HAP-1 (cell line): ENCODE measurements around the gene SLC25A10.
"Not testable (repeated sequence)": the region's sequence is repeated elsewhere in the genome, so short reads cannot be mapped to it uniquely, and the experiment has no call there.

Experiments
- DNase-seq, 2 experiments: peaks; one replicate each; pipeline ENCODE4 v3.0.0-alpha.2; 2016 to 2020; ENCODE audit warnings: low spot score in 2 of 2
- H3K27me3 ChIP-seq: fragments of 250-450 bp; sonication (Bioruptor Pico); 2 replicates; pipeline ENCODE4 v1.5.1; 2020; ENCODE audit warnings: low read depth, mild to moderate bottlenecking, moderate library complexity
- H3K36me3 ChIP-seq: fragments of 250-450 bp; sonication (Bioruptor Pico); replicated peaks from 2 replicates; pipeline ENCODE4 v1.5.1; 2020; ENCODE audit warnings: mild to moderate bottlenecking
- H3K4me1 ChIP-seq: fragments of 250-450 bp; sonication (Bioruptor Pico); 2 replicates; pipeline ENCODE4 v1.5.1; 2020; ENCODE audit warnings: mild to moderate bottlenecking
- H3K4me3 ChIP-seq: fragments of 250-450 bp; sonication (Bioruptor Pico); 2 replicates; pipeline ENCODE4 v1.5.1; 2020; ENCODE audit warnings: mild to moderate bottlenecking, moderate library complexity
- H3K9me3 ChIP-seq: fragments of 250-450 bp; sonication (Bioruptor Pico); 2 replicates; pipeline ENCODE4 v1.5.1; 2020; ENCODE audit warnings: mild to moderate bottlenecking, moderate library complexity
- in situ Hi-C: fragments of 300-500 bp; cut with MboI; formaldehyde crosslinking; loops from 3 replicates; pipeline ENCODE4 v1.14.3; 2020; ENCODE audit warnings: low sequenced_read_pairs, inconsistent platforms, mixed read lengths

SLC25A10 gene

GRCh38 chr17:81734405-81735263, 22.6 kb downstream of the SLC25A10 start:
- in situ Hi-C loops: no loop called here
- peaks cover 6% of the 10 kb centered on the region for H3K4me1 ChIP-seq

GRCh38 chr17:81735264-81736102, 23.4 kb downstream of the SLC25A10 start:
- Histone ChIP-seq H3K4me1 (peaks cover 6% of the 10 kb centered on the region), H3K36me3 (no peaks in the 10 kb centered on the region), H3K4me3 (no peak overlapping the region), H3K27me3 (peaks cover 9% of the 10 kb centered on the region), H3K9me3 (no peaks in the 10 kb centered on the region)
- DNase-seq: no peak
- in situ Hi-C loops: no loop called here

More at GRCh38 chr17:81734405-81735263, 22.6 kb downstream of the SLC25A10 start:
- no peak for DNase-seq
- Histone ChIP-seq H3K4me3 (no peak overlapping the region), H3K27me3 (peaks cover 9% of the 10 kb centered on the region), H3K36me3 (no peaks in the 10 kb centered on the region), H3K9me3 (no peaks in the 10 kb centered on the region)

GRCh38 chr17:81737947-81738800, 26.1 kb downstream of the SLC25A10 start:
- Histone ChIP-seq H3K27me3 (peaks cover 9% of the 10 kb centered on the region), H3K36me3 (no peaks in the 10 kb centered on the region), H3K4me1 (peaks cover 2% of the 10 kb centered on the region; the same call in 1 of the 2 replicates), H3K4me3 (no peak overlapping the region), H3K9me3 (no peaks in the 10 kb centered on the region)
- in situ Hi-C loops: no loop called here
- DNase-seq: no peak

GRCh38 chr17:81738801-81739393, 26.8 kb downstream of the SLC25A10 start:
- in situ Hi-C loops: no loop called here
- H3K36me3 ChIP-seq: no peaks in the 10 kb centered on the region
- no peak overlapping the region for H3K4me3 ChIP-seq
- H3K27me3 ChIP-seq: peaks cover 5% of the 10 kb centered on the region
- no peak for DNase-seq
- H3K4me1 ChIP-seq: no peaks in the 10 kb centered on the region
- H3K9me3 ChIP-seq: no peaks in the 10 kb centered on the region

- in situ Hi-C loops, H3K4me3 ChIP-seq, H3K4me1 ChIP-seq, H3K36me3 ChIP-seq, H3K27me3 ChIP-seq, H3K9me3 ChIP-seq, DNase-seq: not testable (repeated sequence)
Observed at GRCh38 chr17:81739593-81739992, 27.5 kb downstream of the SLC25A10 start.

- no peak for DNase-seq
- no peaks in the 10 kb centered on the region for H3K4me1 ChIP-seq
- in situ Hi-C loops: no loop called here
- peaks cover 5% of the 10 kb centered on the region for H3K27me3 ChIP-seq
- no peaks in the 10 kb centered on the region for H3K9me3 ChIP-seq
- H3K36me3 ChIP-seq: no peaks in the 10 kb centered on the region
- no peak overlapping the region for H3K4me3 ChIP-seq
Observed at GRCh38 chr17:81740395-81740961, 28.4 kb downstream of the SLC25A10 start.

GRCh38 chr17:81741049-81741593, 29.0 kb downstream of the SLC25A10 start:
- Histone ChIP-seq H3K9me3 (no peaks in the 10 kb centered on the region), H3K27me3 (peaks cover 2% of the 10 kb centered on the region), H3K36me3 (no peaks in the 10 kb centered on the region), H3K4me1 (no peaks in the 10 kb centered on the region), H3K4me3 (no peak overlapping the region)
- no peak for DNase-seq
- in situ Hi-C loops: no loop called here

GRCh38 chr17:81741594-81742452, 29.7 kb downstream of the SLC25A10 start:
- H3K4me3 ChIP-seq: no peak overlapping the region
- no peak for DNase-seq
- no peaks in the 10 kb centered on the region for H3K4me1 ChIP-seq
- no peaks in the 10 kb centered on the region for H3K36me3 ChIP-seq
- H3K27me3 ChIP-seq: no peaks in the 10 kb centered on the region
- in situ Hi-C loops: no loop called here
- no peaks in the 10 kb centered on the region for H3K9me3 ChIP-seq
